Right lobe of liver (tissue), 6 donors: Measurements from ENCODE around the gene CDKAL1. TPM values are rescaled to one million over a fixed set of nuclear protein-coding genes. Genes with fewer than 3 reads are reported as not detected.

Source experiments
- ATAC-seq, 4 donors: fragments of 200-7000 bp; cut with Tn5 transposase; one replicate each; pipeline ENCODE4 v1.9.1; 2020; ENCODE audit warnings: mild to moderate bottlenecking in 4 of 4, moderate library complexity in 4 of 4
- DNase-seq, 3 donors: peaks; one replicate each; pipeline ENCODE4 v3.0.0-alpha.2; 2020
- H3K27ac ChIP-seq, 3 donors: fragments of 200-600 bp; one replicate each; pipeline ENCODE4 v1.8.0; 2022
- H3K27me3 ChIP-seq, 2 donors: fragments of 200-600 bp; one replicate each; pipeline ENCODE4 v1.8.0; 2022
- H3K36me3 ChIP-seq, 4 donors: fragments of 200-600 bp; sonication (generic) in 1 of 4; one replicate each; pipeline versions ENCODE4 v1.5.1 to v1.8.0; 2017 to 2022; ENCODE audit warnings: control low read depth in 1 of 4
- H3K4me1 ChIP-seq, 4 donors: fragments of 200-600 bp; sonication (generic) in 1 of 4; one replicate each; pipeline versions ENCODE4 v1.5.1 to v1.8.0; 2017 to 2022; ENCODE audit warnings: control low read depth in 1 of 4
- H3K4me3 ChIP-seq, 3 donors: fragments of 200-600 bp; one replicate each; pipeline ENCODE4 v1.8.0; 2022
- H3K9me3 ChIP-seq, 4 donors: fragments of 200-600 bp; sonication (generic) in 1 of 4; one replicate each; pipeline versions ENCODE4 v1.5.1 to v1.8.0; 2017 to 2022; ENCODE audit warnings: control low read depth in 1 of 4
- CTCF ChIP-seq, 4 donors: fragments of 200-600 bp in 3 of 4; fragments of 450-650 bp in 1 of 4; IDR thresholded peaks; one replicate each; pipeline versions ENCODE4 v1.5.1 to v1.8.0; 2016 to 2022; ENCODE audit warnings: antibody characterized with exemption in 4 of 4, mild to moderate bottlenecking in 2 of 4
- POLR2A ChIP-seq: fragments of 450-650 bp; IDR thresholded peaks from one replicate; pipeline ENCODE4 v1.6.1; 2017; ENCODE audit warnings: antibody characterized with exemption, mild to moderate bottlenecking
- WGBS: methylation state at CpG from one replicate; pipeline ENCODE4 v1.1.6; 2018; ENCODE audit warnings: low coverage, low lambda C conversion rate; ENCODE audit not compliant: insufficient coverage; ENCODE audit errors: missing lambda C conversion rate; 5-methylcytosine and 5-hydroxymethylcytosine counted together
- intact Hi-C, 2 donors: fragments of 100-400 bp; cut with DNase I; formaldehyde crosslinking; loops; one replicate each; pipeline versions ENCODE4 v1.11.2 to v1.14.1; 2022
- total RNA-seq, 6 experiments: library from RNA; depleted of rRNA in 2 of 6; stranded (reverse); fragments of >200 nt in 2 of 6; fragmentation: NEBNext Ultra II Directional in 3 of 6; extraction: Animal tissue kit (Norgen Biotek cat#: 25700) in 3 of 6; gene quantifications; one replicate each; pipeline versions ENCODE4 v1.1.0 to v1.2.4, GENCODE V29; 2016 to 2023
- donor health status: DM: no; HTN: yes; CAD: no.
- donor health status: DM: no; HTN: no; CAD: no.
- donor health status: DM: no; HTN: no; CAD: no.
- donor health status: DM: no; HTN: yes; CAD: no.
- donor health status: DM: no; HTN: yes; CAD: no.

CDKAL1 gene
- total RNA-seq, 6 experiments from 2014 or later, result 4.5 to 7.0 (median 6.2) TPM

- DNase-seq, result no peak
- ATAC-seq, result no peak
- TF ChIP-seq POLR2A (no peak), CTCF (IDR thresholded peaks at IDR 0.05) (no peak)
- WGBS, result 92% methylated on average over 7 of the region's 7 CpGs
- Histone ChIP-seq H3K36me3 (no peaks in the 10 kb centered on the region), H3K4me3 (no peak overlapping the region), H3K27me3 (no peaks in the 10 kb centered on the region), H3K4me1 (no peaks in the 10 kb centered on the region), H3K27ac (no peak overlapping the region), H3K9me3 (no peaks in the 10 kb centered on the region)
- intact Hi-C loops, result no loop called here
Measured at GRCh38 chr6:21222656-21223055, 688.4 kb downstream of the CDKAL1 start.

- WGBS, result 95% methylated on average over 5 of the region's 5 CpGs
- Histone ChIP-seq H3K4me3 (no peak overlapping the region), H3K27ac (no peak overlapping the region), H3K4me1 (no peaks in the 10 kb centered on the region), H3K27me3 (no peaks in the 10 kb centered on the region), H3K36me3 (no peaks in the 10 kb centered on the region), H3K9me3 (no peaks in the 10 kb centered on the region)
- TF ChIP-seq POLR2A, result no peak
- no peak for TF ChIP-seq CTCF (IDR thresholded peaks at IDR 0.05)
- intact Hi-C loops, result no loop called here
- DNase-seq (no peak), ATAC-seq (no peak)
Measured at GRCh38 chr6:21225912-21226311, 691.7 kb downstream of the CDKAL1 start.

DNA sequence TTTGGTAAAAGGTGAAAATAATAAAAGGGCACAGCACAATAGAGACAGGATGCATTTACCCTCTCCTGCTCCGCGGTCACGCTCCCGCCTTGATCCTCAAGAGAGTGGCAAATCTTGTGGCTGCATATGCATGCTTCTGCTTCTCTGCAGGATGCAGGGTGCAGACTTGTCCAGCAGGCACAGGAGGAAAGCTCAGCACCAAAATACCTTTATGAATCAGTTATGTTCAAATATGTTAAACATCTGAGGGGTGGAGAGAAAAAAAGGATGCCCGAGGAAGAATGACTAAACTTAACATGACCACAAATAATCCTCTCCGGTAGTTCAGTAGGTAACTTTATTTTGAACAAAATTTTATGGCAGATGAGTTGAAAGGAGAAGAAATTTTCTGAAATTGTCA is 693.2 kb downstream of the CDKAL1 start:
- no peaks in the 10 kb centered on the region for H3K27me3 ChIP-seq
- H3K4me1 ChIP-seq, result no peaks in the 10 kb centered on the region
- H3K4me3 ChIP-seq, result no peak overlapping the region
- no peak for DNase-seq
- intact Hi-C loops, result no loop called here
- H3K9me3 ChIP-seq, result no peaks in the 10 kb centered on the region
- ATAC-seq, result no peak
- no peaks in the 10 kb centered on the region for H3K36me3 ChIP-seq
- H3K27ac ChIP-seq, result no peak overlapping the region
- WGBS, result 92% methylated on average over 6 of the region's 6 CpGs
- TF ChIP-seq POLR2A (no peak), CTCF (IDR thresholded peaks at IDR 0.05) (no peak)

GRCh38 chr6:21228411-21228810 is 694.2 kb downstream of the CDKAL1 start:
- TF ChIP-seq POLR2A, result no peak
- no peak for TF ChIP-seq CTCF (IDR thresholded peaks at IDR 0.05)
- H3K27ac ChIP-seq, result no peak overlapping the region
- no peaks in the 10 kb centered on the region for H3K36me3 ChIP-seq
- no peaks in the 10 kb centered on the region for H3K27me3 ChIP-seq
- H3K4me3 ChIP-seq, result no peak overlapping the region
- 88% methylated on average over 2 of the region's 2 CpGs for WGBS
- no peaks in the 10 kb centered on the region for H3K9me3 ChIP-seq
- no peaks in the 10 kb centered on the region for H3K4me1 ChIP-seq
- DNase-seq (no peak), ATAC-seq (no peak)
- intact Hi-C loops, result no loop called here

GRCh38 chr6:21228876-21229460 is 694.7 kb downstream of the CDKAL1 start:
- TF ChIP-seq POLR2A (no peak), CTCF (IDR thresholded peaks at IDR 0.05) (no peak)
- Histone ChIP-seq H3K4me1 (no peaks in the 10 kb centered on the region), H3K36me3 (no peaks in the 10 kb centered on the region), H3K4me3 (no peak overlapping the region), H3K9me3 (no peaks in the 10 kb centered on the region), H3K27ac (no peak overlapping the region), H3K27me3 (no peaks in the 10 kb centered on the region)
- no peak for DNase-seq
- ATAC-seq, result no peak
- intact Hi-C loops, result no loop called here
- WGBS, result 92% methylated on average over 2 of the region's 6 CpGs
